Psoas muscle (tissue), 8 donors: Measurements from ENCODE around the gene SH3RF3. TPM values are rescaled to one million over a fixed set of nuclear protein-coding genes. Genes with fewer than 3 reads are reported as not detected.

Experiments
- ATAC-seq, 4 donors: fragments of 200-7000 bp; cut with Tn5 transposase; one replicate each; pipeline ENCODE4 v1.9.1; 2020; ENCODE audit warnings: moderate library complexity in 3 of 4, mild to moderate bottlenecking in 2 of 4
- DNase-seq, 2 donors: peaks; one replicate each; pipeline ENCODE4 v3.0.0-alpha.2; 2020
- H3K27ac ChIP-seq: fragments of 200-600 bp; one replicate; pipeline ENCODE4 v1.8.0; 2022
- H3K27me3 ChIP-seq, 3 donors: fragments of 200-600 bp in 1 of 3; one replicate each; pipeline versions ENCODE4 v1.6.1 to v1.8.0; 2013 to 2022; ENCODE audit warnings: low read length in 2 of 3, mild to moderate bottlenecking in 2 of 3, moderate library complexity in 1 of 3; ENCODE audit not compliant: insufficient read depth in 3 of 3
- H3K36me3 ChIP-seq, 2 donors: fragments of 200-600 bp in 1 of 2; one replicate each; pipeline versions ENCODE4 v1.6.1 to v1.8.0; 2013 to 2022; ENCODE audit warnings: low read depth in 1 of 2, mild to moderate bottlenecking in 1 of 2, moderate library complexity in 1 of 2; ENCODE audit not compliant: insufficient read depth in 1 of 2
- H3K4me1 ChIP-seq: fragments of 200-600 bp; one replicate; pipeline ENCODE4 v1.8.0; 2022
- H3K4me3 ChIP-seq: fragments of 200-600 bp; one replicate; pipeline ENCODE4 v1.8.0; 2022; ENCODE audit warnings: mild to moderate bottlenecking
- H3K9me3 ChIP-seq: fragments of 200-600 bp; one replicate; pipeline ENCODE4 v1.8.0; 2022
- CTCF ChIP-seq: fragments of 200-600 bp; IDR thresholded peaks from one replicate; pipeline ENCODE4 v1.8.0; 2022; ENCODE audit warnings: antibody characterized with exemption
- WGBS, 3 donors: extraction: QIAGEN DNeasy Blood & Tissue Kit; methylation state at CpG; one replicate each; pipeline versions ENCODE4 v1.1.6 to v1.1.7; 2013; 5-methylcytosine and 5-hydroxymethylcytosine counted together
- intact Hi-C, 2 donors: fragments of 100-400 bp; cut with DNase I; formaldehyde crosslinking; loops; one replicate each; pipeline versions ENCODE4 v1.11.0 to v1.14.2; 2022
- polyA plus RNA-seq, 3 donors: library from polyadenylated mRNA; stranded (reverse); fragments of 200-250 nt; gene quantifications; one replicate each; pipeline ENCODE4 v1.2.3, GENCODE V29; 2013
- total RNA-seq, 4 donors: library from RNA; stranded (reverse); fragmentation: NEBNext Ultra II Directional in 2 of 4; extraction: Animal tissue kit (Norgen Biotek cat#: 25700) in 2 of 4; gene quantifications; one replicate each; pipeline versions ENCODE4 v1.2.1 to v1.2.4, GENCODE V29; 2021 to 2023
- donor health status: healthy with polysubstance abuse.
- donor health status: DM: no; HTN: no; CAD: no; lungs with moderate emphysema.
- donor health status: Bipolar disorder and iron deficiency.
- donor health status: healthy.
- donor health status: DM: yes; HTN: yes; CAD: no.
- donor health status: DM: no; HTN: no; CAD: no.
- donor health status: DM: no; HTN: no; CAD: no.
- donor health status: DM: yes; HTN: yes; CAD: no.

Gene SH3RF3
- total and polyA plus RNA-seq, 7 donors = 4.6 to 27.0 (median 9.0) TPM

DNA sequence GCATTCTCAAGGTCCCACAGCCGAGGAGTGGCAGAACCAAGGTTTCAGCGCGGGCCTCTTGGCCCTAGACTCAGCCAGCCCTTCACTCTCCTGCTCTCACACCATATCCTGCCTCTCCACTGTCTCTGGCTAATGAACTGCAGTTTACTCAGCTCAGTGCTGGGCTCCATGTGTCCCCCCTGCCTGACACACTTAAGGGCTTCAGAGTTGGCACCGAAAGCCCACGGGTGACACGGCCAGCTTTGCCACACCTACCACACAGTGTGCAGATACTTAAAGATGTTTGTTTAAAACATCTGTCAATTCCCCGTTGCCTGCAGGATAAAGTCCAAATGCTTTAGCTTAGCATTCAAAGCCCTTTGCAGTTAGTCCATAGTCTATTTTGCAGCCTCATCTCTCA, 243.6 kb downstream of the SH3RF3 start:
- Histone ChIP-seq H3K9me3 (no peaks in the 10 kb centered on the region), H3K27ac (no peak overlapping the region), H3K27me3 (no peaks in the 10 kb centered on the region), H3K4me1 (peaks cover 29% of the 10 kb centered on the region), H3K36me3 (peaks cover 0 to 4% of the 10 kb centered on the region in 2 donors), H3K4me3 (no peak overlapping the region)
- DNase-seq (no peak), ATAC-seq (no peak)
- TF ChIP-seq CTCF = no peak
- WGBS, 3 donors = 76 to 86% (median 81%) methylated on average over 7 of the region's 7 CpGs
- intact Hi-C loops = no loop called here

DNA sequence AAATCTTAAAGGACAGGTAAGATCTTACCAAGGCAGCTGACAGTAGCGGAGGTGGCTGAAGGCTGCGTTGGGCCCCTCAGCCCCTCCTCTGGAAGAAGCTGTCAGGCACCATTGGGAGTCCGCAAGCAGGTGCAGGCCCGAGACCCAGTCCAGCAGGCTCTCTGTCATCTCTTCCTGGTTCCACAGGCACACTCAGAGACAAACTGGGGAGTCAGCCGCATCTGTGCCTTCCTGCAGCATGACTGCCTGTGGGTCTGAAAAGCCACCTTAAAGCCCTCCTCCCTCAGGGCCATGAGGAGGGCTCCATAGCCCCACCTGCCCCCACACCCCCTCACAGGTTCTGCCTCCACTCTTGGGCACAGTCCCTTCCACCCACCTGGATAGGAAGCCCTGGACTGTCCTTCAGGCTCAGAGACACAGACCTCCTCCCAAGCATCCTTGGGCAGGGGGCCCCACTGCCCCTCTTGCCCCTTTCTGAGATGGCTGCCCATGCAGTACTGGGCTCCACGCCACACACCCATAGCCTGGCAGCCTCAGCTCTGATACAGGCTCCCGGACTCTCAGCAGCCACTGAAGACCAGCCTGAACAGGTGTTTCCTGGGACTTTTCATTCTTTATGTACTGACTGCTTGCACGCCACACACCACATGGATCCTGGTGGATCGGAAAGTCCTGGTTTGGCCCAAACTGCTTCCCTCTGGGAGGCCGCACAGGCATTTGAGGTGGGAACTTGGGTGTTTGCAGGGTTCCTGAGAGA, 245.0 kb downstream of the SH3RF3 start:
- H3K36me3 ChIP-seq = peaks cover 0 to 4% of the 10 kb centered on the region in 2 donors
- WGBS, 3 donors = 83 to 96% (median 85%) methylated on average over 10 of the region's 10 CpGs
- DNase-seq = no peak
- H3K27ac ChIP-seq = no peak overlapping the region
- TF ChIP-seq CTCF = no peak
- no peak overlapping the region for H3K4me3 ChIP-seq
- H3K9me3 ChIP-seq = no peaks in the 10 kb centered on the region
- ATAC-seq = peak in 2 of 4 donors; percentile 5 to 17
- H3K27me3 ChIP-seq = no peaks in the 10 kb centered on the region
- peaks cover 21% of the 10 kb centered on the region for H3K4me1 ChIP-seq
- intact Hi-C loops = no loop called here

GRCh38 chr2:109374548-109375130, 245.6 kb downstream of the SH3RF3 start:
- WGBS, 3 donors = 47 to 67% (median 51%) methylated on average over 16 of the region's 16 CpGs
- peaks cover 21% of the 10 kb centered on the region for H3K4me1 ChIP-seq
- intact Hi-C loops = no loop called here
- no peaks in the 10 kb centered on the region for H3K27me3 ChIP-seq
- peak; percentile 62 to 68 (median 64) for ATAC-seq
- no peak for TF ChIP-seq CTCF
- DNase-seq = no peak
- H3K36me3 ChIP-seq = peaks cover 0 to 4% of the 10 kb centered on the region in 2 donors
- H3K4me3 ChIP-seq = no peak overlapping the region
- H3K9me3 ChIP-seq = no peaks in the 10 kb centered on the region
- H3K27ac ChIP-seq = no peak overlapping the region

GRCh38 chr2:109375131-109375561, 246.1 kb downstream of the SH3RF3 start:
- TF ChIP-seq CTCF = no peak
- WGBS, 3 donors = 63 to 74% (median 66%) methylated on average over 12 of the region's 12 CpGs
- ATAC-seq (peak in 3 of 4 donors; percentile 8 to 23 (median 10)), DNase-seq (peak in 1 of 2 donors; percentile 38)
- peaks cover 24% of the 10 kb centered on the region for H3K4me1 ChIP-seq
- no peaks in the 10 kb centered on the region for H3K9me3 ChIP-seq
- no peak overlapping the region for H3K4me3 ChIP-seq
- peaks cover 0 to 4% of the 10 kb centered on the region in 2 donors for H3K36me3 ChIP-seq
- H3K27ac ChIP-seq = no peak overlapping the region
- H3K27me3 ChIP-seq = no peaks in the 10 kb centered on the region
- intact Hi-C loops = no loop called here
